SH-SY5Y (cell line): ENCODE data around the gene DNASE1.

ENCODE experiments used
- GATA2 ChIP-seq: IDR thresholded peaks from 2 replicates; pipeline ENCODE4 v1.6.1; 2011; ENCODE audit warnings: mild to moderate bottlenecking, low read depth, low read length
- GATA3 ChIP-seq: IDR thresholded peaks from 2 replicates; pipeline ENCODE4 v1.6.1; 2011; ENCODE audit warnings: low read depth, mild to moderate bottlenecking, low read length, moderate library complexity

GRCh38 chr16:3650631-3651265, 3.7 kb upstream of the DNASE1 start:
- TF ChIP-seq GATA2 (no peak), GATA3 (no peak)
